ENCODE data around the gene PEX10.

PEX10 gene

DNA sequence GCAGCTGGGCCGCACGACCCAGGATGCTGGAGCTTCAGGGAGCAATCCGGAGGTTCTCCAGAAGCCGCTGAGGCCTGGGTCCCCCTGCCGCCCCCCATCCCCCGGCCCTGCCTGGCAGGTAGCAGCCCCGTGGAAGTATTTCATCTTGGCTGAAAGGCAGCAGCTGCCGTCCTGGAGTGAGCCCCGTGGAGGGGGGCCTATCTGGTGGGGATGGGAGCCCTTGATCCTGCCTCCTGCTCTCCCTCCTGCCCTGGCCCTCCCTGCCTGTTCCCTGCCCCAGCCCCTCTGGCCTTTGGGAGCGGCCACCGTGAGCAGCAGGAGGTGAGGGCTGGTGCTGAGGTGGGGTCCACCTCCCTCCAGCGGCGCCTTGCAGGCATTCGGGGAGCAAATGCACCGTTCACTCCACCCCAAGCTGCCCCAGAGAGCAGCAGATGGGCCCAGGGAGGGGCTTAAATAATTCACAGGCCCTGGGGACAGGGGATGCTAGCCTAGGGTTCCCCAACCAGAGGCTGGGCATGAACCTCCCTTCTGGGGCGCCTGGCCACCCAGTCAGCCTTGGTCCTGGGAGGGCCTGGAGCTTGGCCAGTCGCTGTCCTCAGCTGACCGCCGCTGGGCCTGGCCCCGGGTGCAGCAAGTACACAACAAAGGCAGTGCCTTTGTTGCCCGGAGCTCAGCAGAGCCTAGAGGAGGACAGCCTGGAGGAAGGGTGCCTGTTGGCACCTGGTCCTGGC lies 40.0 kb upstream of the PEX10 start:
- Histone ChIP-seq H3K4me3 (ENCODE audit: insufficient read depth, low read depth, low read length, poor library complexity, severe bottlenecking) (no peak overlapping the region), H3K4me1 (ENCODE audit: control insufficient read depth, insufficient read depth, low read length, poor library complexity, severe bottlenecking) (no peaks in the 10 kb centered on the region), H3K27ac (ENCODE audit: insufficient read depth, low read length, poor library complexity, severe bottlenecking) (no peak overlapping the region), H3K9me3 (ENCODE audit: control insufficient read depth, low read length) (no peaks in the 10 kb centered on the region), H3K36me3 (ENCODE audit: control insufficient read depth, insufficient read depth, low read length) (no peaks in the 10 kb centered on the region), H3K27me3 (replicated peaks; ENCODE audit: control insufficient read depth, insufficient read depth, low read length, poor library complexity, severe bottlenecking) (no peaks in the 10 kb centered on the region)
- DNase-seq, result no peak

GRCh38 chr1:2451741-2452140 lies 39.4 kb upstream of the PEX10 start:
- no peaks in the 10 kb centered on the region for H3K9me3 ChIP-seq (ENCODE audit: control insufficient read depth, low read length)
- no peak for DNase-seq
- no peaks in the 10 kb centered on the region for H3K36me3 ChIP-seq (ENCODE audit: control insufficient read depth, insufficient read depth, low read length)
- H3K4me1 ChIP-seq (ENCODE audit: control insufficient read depth, insufficient read depth, low read length, poor library complexity, severe bottlenecking), result no peaks in the 10 kb centered on the region
- H3K4me3 ChIP-seq (ENCODE audit: insufficient read depth, low read depth, low read length, poor library complexity, severe bottlenecking), result no peak overlapping the region
- H3K27me3 ChIP-seq (replicated peaks; ENCODE audit: control insufficient read depth, insufficient read depth, low read length, poor library complexity, severe bottlenecking), result no peaks in the 10 kb centered on the region
- no peak overlapping the region for H3K27ac ChIP-seq (ENCODE audit: insufficient read depth, low read length, poor library complexity, severe bottlenecking)

DNA sequence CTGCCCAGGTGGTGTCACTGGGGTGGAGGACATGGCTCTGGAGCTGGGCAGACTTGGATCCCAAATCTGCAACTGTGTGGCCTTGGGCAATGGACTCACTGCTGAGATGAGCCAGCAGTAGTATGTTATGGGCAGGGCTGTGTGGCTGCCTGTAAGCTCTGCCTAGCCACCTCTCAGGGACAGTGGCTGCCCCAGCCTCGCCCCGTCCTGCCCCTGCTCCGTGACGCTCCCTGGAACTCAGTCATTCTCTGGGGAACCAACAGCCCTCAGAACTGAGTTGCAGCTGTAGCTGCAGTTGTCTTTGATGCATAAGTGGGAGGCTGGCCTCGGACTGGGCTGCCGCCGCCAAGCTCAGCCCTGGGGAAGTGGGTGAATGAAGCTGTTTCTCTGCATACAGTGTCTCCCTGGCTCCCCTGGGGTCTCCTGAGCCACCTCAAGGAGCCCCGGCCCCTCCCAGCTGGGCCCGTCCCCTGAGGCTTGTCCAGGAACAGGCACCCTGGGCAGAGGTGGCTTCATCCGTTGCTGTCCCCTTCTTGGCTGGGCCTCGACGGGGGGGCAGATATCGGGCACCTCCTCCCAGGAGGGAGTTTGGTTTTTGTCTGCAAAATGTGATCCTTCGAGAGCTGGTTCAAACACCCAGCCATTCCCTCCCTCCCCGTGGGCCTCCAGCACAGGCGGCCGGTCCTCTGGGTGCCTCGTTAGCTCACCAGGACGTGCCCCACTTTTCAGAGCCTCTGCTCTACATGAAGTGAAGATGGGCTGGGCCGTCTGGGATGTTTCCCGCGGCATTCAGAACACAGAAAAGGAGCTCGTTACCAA lies 37.5 kb upstream of the PEX10 start:
- H3K4me1 ChIP-seq (ENCODE audit: control insufficient read depth, insufficient read depth, low read length, poor library complexity, severe bottlenecking), result no peaks in the 10 kb centered on the region
- no peak for DNase-seq
- H3K4me3 ChIP-seq (ENCODE audit: insufficient read depth, low read depth, low read length, poor library complexity, severe bottlenecking), result no peak overlapping the region
- no peaks in the 10 kb centered on the region for H3K27me3 ChIP-seq (replicated peaks; ENCODE audit: control insufficient read depth, insufficient read depth, low read length, poor library complexity, severe bottlenecking)
- no peaks in the 10 kb centered on the region for H3K9me3 ChIP-seq (ENCODE audit: control insufficient read depth, low read length)
- no peak overlapping the region for H3K27ac ChIP-seq (ENCODE audit: insufficient read depth, low read length, poor library complexity, severe bottlenecking)
- no peaks in the 10 kb centered on the region for H3K36me3 ChIP-seq (ENCODE audit: control insufficient read depth, insufficient read depth, low read length)

- Histone ChIP-seq H3K4me3 (ENCODE audit: insufficient read depth, low read depth, low read length, poor library complexity, severe bottlenecking) (no peak overlapping the region), H3K36me3 (ENCODE audit: control insufficient read depth, insufficient read depth, low read length) (no peaks in the 10 kb centered on the region), H3K27me3 (replicated peaks; ENCODE audit: control insufficient read depth, insufficient read depth, low read length, poor library complexity, severe bottlenecking) (peaks cover 12% of the 10 kb centered on the region), H3K4me1 (ENCODE audit: control insufficient read depth, insufficient read depth, low read length, poor library complexity, severe bottlenecking) (peaks cover 3% of the 10 kb centered on the region), H3K27ac (ENCODE audit: insufficient read depth, low read length, poor library complexity, severe bottlenecking) (no peak overlapping the region), H3K9me3 (ENCODE audit: control insufficient read depth, low read length) (no peaks in the 10 kb centered on the region)
- DNase-seq, result no peak
These were observed 35.7 kb upstream of the PEX10 start for GRCh38 chr1:2448098-2448445.

- Histone ChIP-seq H3K4me3 (ENCODE audit: insufficient read depth, low read depth, low read length, poor library complexity, severe bottlenecking) (no peak overlapping the region), H3K36me3 (ENCODE audit: control insufficient read depth, insufficient read depth, low read length) (no peaks in the 10 kb centered on the region), H3K27me3 (replicated peaks; ENCODE audit: control insufficient read depth, insufficient read depth, low read length, poor library complexity, severe bottlenecking) (peaks cover 15% of the 10 kb centered on the region), H3K4me1 (ENCODE audit: control insufficient read depth, insufficient read depth, low read length, poor library complexity, severe bottlenecking) (peaks cover 6% of the 10 kb centered on the region), H3K27ac (ENCODE audit: insufficient read depth, low read length, poor library complexity, severe bottlenecking) (no peak overlapping the region), H3K9me3 (ENCODE audit: control insufficient read depth, low read length) (no peaks in the 10 kb centered on the region)
- DNase-seq, result no peak
These were observed 35.1 kb upstream of the PEX10 start for GRCh38 chr1:2447276-2448097.

DNA sequence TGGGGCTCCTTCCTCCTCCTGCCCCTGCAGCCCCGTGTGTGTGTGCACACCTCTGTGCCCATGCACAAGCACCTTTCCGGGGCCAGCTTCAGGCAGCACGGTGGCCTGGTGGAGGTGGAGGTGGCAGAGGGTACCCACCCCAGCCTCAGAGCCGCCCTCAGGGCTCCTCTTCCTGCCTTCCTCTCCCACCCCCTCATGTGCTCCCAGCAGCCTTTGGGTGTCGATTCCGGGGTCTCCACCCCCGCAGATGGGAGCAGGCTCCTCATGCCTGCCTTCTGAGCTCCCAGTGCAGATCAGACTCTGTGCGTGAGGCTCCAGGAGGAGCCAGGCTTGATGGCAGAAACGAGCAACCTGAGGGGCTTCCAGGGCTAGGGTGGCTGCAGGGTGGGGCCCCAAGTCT lies 34.5 kb upstream of the PEX10 start:
- no peak overlapping the region for H3K27ac ChIP-seq (ENCODE audit: insufficient read depth, low read length, poor library complexity, severe bottlenecking)
- no peaks in the 10 kb centered on the region for H3K9me3 ChIP-seq (ENCODE audit: control insufficient read depth, low read length)
- H3K36me3 ChIP-seq (ENCODE audit: control insufficient read depth, insufficient read depth, low read length), result no peaks in the 10 kb centered on the region
- DNase-seq, result no peak
- no peak overlapping the region for H3K4me3 ChIP-seq (ENCODE audit: insufficient read depth, low read depth, low read length, poor library complexity, severe bottlenecking)
- H3K27me3 ChIP-seq (replicated peaks; ENCODE audit: control insufficient read depth, insufficient read depth, low read length, poor library complexity, severe bottlenecking), result peaks cover 15% of the 10 kb centered on the region
- H3K4me1 ChIP-seq (ENCODE audit: control insufficient read depth, insufficient read depth, low read length, poor library complexity, severe bottlenecking), result peaks cover 6% of the 10 kb centered on the region

GRCh38 chr1:2446394-2446793 lies 34.0 kb upstream of the PEX10 start:
- Histone ChIP-seq H3K27ac (ENCODE audit: insufficient read depth, low read length, poor library complexity, severe bottlenecking) (no peak overlapping the region), H3K36me3 (ENCODE audit: control insufficient read depth, insufficient read depth, low read length) (no peaks in the 10 kb centered on the region), H3K27me3 (replicated peaks; ENCODE audit: control insufficient read depth, insufficient read depth, low read length, poor library complexity, severe bottlenecking) (peaks cover 15% of the 10 kb centered on the region), H3K4me3 (ENCODE audit: insufficient read depth, low read depth, low read length, poor library complexity, severe bottlenecking) (no peak overlapping the region), H3K4me1 (ENCODE audit: control insufficient read depth, insufficient read depth, low read length, poor library complexity, severe bottlenecking) (peaks cover 6% of the 10 kb centered on the region), H3K9me3 (ENCODE audit: control insufficient read depth, low read length) (no peaks in the 10 kb centered on the region)
- DNase-seq, result no peak

DNA sequence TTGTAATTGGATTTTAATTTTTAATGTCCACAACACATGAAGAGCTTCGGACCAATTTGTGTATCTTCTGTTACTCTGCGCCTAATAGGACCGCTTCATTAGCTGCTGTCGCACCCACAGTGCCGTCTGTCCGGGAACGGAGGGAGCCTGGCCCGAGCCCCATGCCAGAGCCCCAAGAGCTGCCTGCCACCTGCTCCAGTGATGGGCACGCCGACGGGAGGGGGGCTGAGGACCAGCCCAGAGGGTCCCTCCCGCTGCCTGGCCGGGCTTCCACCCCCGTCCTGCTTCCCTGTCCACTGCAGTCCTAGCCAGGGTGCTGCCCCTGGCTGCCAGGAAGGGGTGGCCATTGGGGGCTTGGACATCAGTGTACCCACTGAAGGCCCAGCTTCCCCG lies 33.5 kb upstream of the PEX10 start:
- Histone ChIP-seq H3K36me3 (ENCODE audit: control insufficient read depth, insufficient read depth, low read length) (no peaks in the 10 kb centered on the region), H3K4me3 (ENCODE audit: insufficient read depth, low read depth, low read length, poor library complexity, severe bottlenecking) (no peak overlapping the region), H3K27ac (ENCODE audit: insufficient read depth, low read length, poor library complexity, severe bottlenecking) (no peak overlapping the region), H3K27me3 (replicated peaks; ENCODE audit: control insufficient read depth, insufficient read depth, low read length, poor library complexity, severe bottlenecking) (peaks cover 15% of the 10 kb centered on the region), H3K4me1 (ENCODE audit: control insufficient read depth, insufficient read depth, low read length, poor library complexity, severe bottlenecking) (peaks cover 6% of the 10 kb centered on the region), H3K9me3 (ENCODE audit: control insufficient read depth, low read length) (no peaks in the 10 kb centered on the region)
- DNase-seq, result no peak

GRCh38 chr1:2445162-2445822 lies 32.9 kb upstream of the PEX10 start:
- Histone ChIP-seq H3K27me3 (replicated peaks; ENCODE audit: control insufficient read depth, insufficient read depth, low read length, poor library complexity, severe bottlenecking) (peaks cover 15% of the 10 kb centered on the region), H3K36me3 (ENCODE audit: control insufficient read depth, insufficient read depth, low read length) (no peaks in the 10 kb centered on the region), H3K4me1 (ENCODE audit: control insufficient read depth, insufficient read depth, low read length, poor library complexity, severe bottlenecking) (peaks cover 6% of the 10 kb centered on the region), H3K9me3 (ENCODE audit: control insufficient read depth, low read length) (no peaks in the 10 kb centered on the region), H3K4me3 (ENCODE audit: insufficient read depth, low read depth, low read length, poor library complexity, severe bottlenecking) (no peak overlapping the region), H3K27ac (ENCODE audit: insufficient read depth, low read length, poor library complexity, severe bottlenecking) (no peak overlapping the region)
- DNase-seq, result no peak

Data from effector memory CD4-positive, alpha-beta T cell (primary cell).